Osteoblast (primary cell): Measurements from ENCODE around the gene ST6GALNAC3. TPM values are rescaled to one million over a fixed set of nuclear protein-coding genes. Genes with fewer than 3 reads are reported as not detected.
"Not testable (repeated sequence)": the region's sequence is repeated elsewhere in the genome, so short reads cannot be mapped to it uniquely, and the experiment has no call there.

Source experiments
- DNase-seq: peaks from one replicate; pipeline ENCODE4 v3.0.0; 2011; ENCODE audit warnings: low spot score, mixed read lengths; ENCODE audit not compliant: insufficient read length; ENCODE audit errors: missing footprints
- H2AFZ ChIP-seq: 2 replicates; pipeline ENCODE4 v1.6.0; 2011; ENCODE audit warnings: mild to moderate bottlenecking, low read length
- H3K27ac ChIP-seq: 2 replicates; pipeline ENCODE4 v1.5.1; 2011; ENCODE audit warnings: mild to moderate bottlenecking, low read depth, low read length, moderate library complexity
- H3K27me3 ChIP-seq: 2 replicates; pipeline ENCODE4 v1.6.0; 2012; ENCODE audit warnings: mild to moderate bottlenecking, control low read depth, inconsistent platforms, low read length, moderate library complexity; ENCODE audit not compliant: insufficient read depth
- H3K36me3 ChIP-seq: 2 replicates; pipeline ENCODE4 v1.5.1; 2011; ENCODE audit warnings: mild to moderate bottlenecking, low read length, control low read depth, moderate library complexity; ENCODE audit not compliant: insufficient read depth
- H3K4me1 ChIP-seq: 2 replicates; pipeline ENCODE4 v1.5.1; 2011; ENCODE audit warnings: mild to moderate bottlenecking, low read length, control low read depth, moderate library complexity; ENCODE audit not compliant: insufficient read depth
- H3K4me2 ChIP-seq: 2 replicates; pipeline ENCODE4 v1.6.0; 2011; ENCODE audit warnings: mild to moderate bottlenecking, low read length; ENCODE audit not compliant: insufficient read depth
- H3K4me3 ChIP-seq: fragments of 200-600 bp; sonication (generic); 3 replicates; pipeline ENCODE4 v1.5.1; 2012; ENCODE audit warnings: mild to moderate bottlenecking, low read length, inconsistent platforms; ENCODE audit not compliant: insufficient read depth
- H3K79me2 ChIP-seq: 2 replicates; pipeline ENCODE4 v1.6.0; 2012; ENCODE audit warnings: mild to moderate bottlenecking, low read length, control low read depth, inconsistent platforms; ENCODE audit not compliant: insufficient read depth
- H3K9me3 ChIP-seq: 2 replicates; pipeline ENCODE4 v1.5.1; 2011; ENCODE audit warnings: low read depth, low read length, control low read depth
- H4K20me1 ChIP-seq: 2 replicates; pipeline ENCODE4 v1.6.0; 2012; ENCODE audit warnings: mild to moderate bottlenecking, low read length, control low read depth; ENCODE audit not compliant: insufficient read depth
- total RNA-seq: library from RNA; depleted of rRNA; stranded (reverse); fragments of >200 nt; gene quantifications from 2 replicates; pipeline ENCODE4 v1.2.3, GENCODE V29; 2012
- TF ChIP-seq, protein P1 (sequence below): IDR thresholded peaks from 2 replicates; pipeline ENCODE4 v1.5.1; 2011; ENCODE audit warnings: mild to moderate bottlenecking, low read depth, low read length, moderate library complexity; ENCODE audit errors: extremely low read depth

The ST6GALNAC3 gene
- total RNA-seq, 1 donor, result not detected

DNA sequence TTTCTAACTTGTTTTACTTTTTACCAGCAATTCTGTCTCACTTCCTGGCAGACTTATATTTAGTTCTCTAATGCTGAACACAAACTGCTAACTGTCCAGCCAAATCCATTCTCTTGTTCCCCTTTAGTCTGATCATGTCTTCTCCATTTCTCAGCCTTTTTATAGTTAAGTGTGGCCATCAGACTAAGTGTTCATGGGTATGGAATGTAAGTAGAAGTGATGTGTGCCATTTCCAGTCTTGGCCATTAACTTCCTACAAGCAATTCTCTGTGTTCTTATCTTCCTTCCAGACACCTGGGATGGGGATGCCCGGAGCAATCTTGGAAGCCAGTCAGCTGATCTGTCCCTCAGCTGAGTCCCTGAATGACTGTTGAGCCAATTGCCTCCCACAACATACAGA, 165.8 kb downstream of the ST6GALNAC3 start:
- Histone ChIP-seq H3K79me2 (no peaks in the 10 kb centered on the region), H2AFZ (no peak overlapping the region), H3K9me3 (no peaks in the 10 kb centered on the region), H3K4me3 (no peak overlapping the region), H3K27ac (no peak overlapping the region), H3K36me3 (no peaks in the 10 kb centered on the region), H3K4me1 (no peaks in the 10 kb centered on the region), H3K4me2 (no peak overlapping the region), H3K27me3 (no peaks in the 10 kb centered on the region), H4K20me1 (no peaks in the 10 kb centered on the region)
- no peak for DNase-seq
- TF ChIP-seq, protein P1, sequence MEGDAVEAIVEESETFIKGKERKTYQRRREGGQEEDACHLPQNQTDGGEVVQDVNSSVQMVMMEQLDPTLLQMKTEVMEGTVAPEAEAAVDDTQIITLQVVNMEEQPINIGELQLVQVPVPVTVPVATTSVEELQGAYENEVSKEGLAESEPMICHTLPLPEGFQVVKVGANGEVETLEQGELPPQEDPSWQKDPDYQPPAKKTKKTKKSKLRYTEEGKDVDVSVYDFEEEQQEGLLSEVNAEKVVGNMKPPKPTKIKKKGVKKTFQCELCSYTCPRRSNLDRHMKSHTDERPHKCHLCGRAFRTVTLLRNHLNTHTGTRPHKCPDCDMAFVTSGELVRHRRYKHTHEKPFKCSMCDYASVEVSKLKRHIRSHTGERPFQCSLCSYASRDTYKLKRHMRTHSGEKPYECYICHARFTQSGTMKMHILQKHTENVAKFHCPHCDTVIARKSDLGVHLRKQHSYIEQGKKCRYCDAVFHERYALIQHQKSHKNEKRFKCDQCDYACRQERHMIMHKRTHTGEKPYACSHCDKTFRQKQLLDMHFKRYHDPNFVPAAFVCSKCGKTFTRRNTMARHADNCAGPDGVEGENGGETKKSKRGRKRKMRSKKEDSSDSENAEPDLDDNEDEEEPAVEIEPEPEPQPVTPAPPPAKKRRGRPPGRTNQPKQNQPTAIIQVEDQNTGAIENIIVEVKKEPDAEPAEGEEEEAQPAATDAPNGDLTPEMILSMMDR, result no peak

DNA sequence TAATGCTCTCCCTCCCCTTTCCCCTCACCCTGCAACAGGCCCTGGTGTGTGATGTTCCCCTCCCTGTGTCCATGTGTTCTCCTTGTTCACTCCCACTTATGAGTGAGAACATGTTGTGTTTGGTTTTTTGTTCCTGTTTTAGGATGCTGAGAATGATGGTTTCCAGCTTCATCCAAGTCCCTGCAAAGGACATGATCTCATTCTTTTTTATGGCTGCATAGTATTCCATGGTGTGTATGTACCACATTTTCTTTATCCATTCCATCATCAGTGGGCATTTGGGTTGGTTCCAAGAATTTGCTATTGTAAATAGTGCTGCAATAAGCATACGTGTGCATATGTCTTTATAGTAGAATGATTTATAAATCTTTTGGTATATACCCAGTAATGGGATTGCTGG, 168.0 kb downstream of the ST6GALNAC3 start:
- not testable (repeated sequence) for DNase-seq, H3K4me2 ChIP-seq, H3K9me3 ChIP-seq, H3K27ac ChIP-seq, H3K4me1 ChIP-seq, H3K4me3 ChIP-seq, H3K79me2 ChIP-seq, H4K20me1 ChIP-seq, H3K36me3 ChIP-seq, H3K27me3 ChIP-seq, H2AFZ ChIP-seq

DNA sequence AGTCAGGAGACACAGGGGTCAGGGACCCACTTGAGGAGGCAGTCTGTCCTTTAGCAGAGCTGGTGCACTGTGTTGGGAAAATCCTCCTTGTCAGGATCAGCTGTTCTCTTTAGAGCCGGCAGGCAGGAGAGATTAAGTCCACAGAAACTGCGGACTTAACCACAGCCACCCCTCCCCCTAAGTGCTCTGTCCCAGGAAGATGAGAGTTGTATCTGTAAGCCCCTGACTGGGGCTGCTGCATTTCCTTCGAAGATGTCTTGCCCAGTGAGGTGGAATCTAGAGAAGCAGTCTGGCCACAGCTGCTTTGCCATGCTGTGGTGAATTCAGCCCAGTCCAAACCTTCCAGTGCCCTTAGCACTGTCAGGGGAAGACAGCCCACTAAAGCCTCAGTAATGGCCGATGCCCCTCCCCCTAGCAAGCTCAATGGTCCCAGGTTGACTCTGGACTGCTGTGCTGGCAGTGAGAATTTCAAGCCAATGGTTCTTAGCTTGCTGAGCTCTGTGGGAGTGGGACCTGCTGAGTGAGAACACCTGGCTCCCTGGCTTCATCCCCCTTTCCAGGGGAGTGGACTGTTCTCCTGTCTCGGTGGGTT, 172.8 kb downstream of the ST6GALNAC3 start:
- no peak for DNase-seq
- Histone ChIP-seq H3K4me1 (no peaks in the 10 kb centered on the region), H3K27ac (no peak overlapping the region), H3K4me3 (no peak overlapping the region), H3K9me3 (no peaks in the 10 kb centered on the region), H3K4me2 (no peak overlapping the region), H2AFZ (no peak overlapping the region), H3K36me3 (no peaks in the 10 kb centered on the region), H3K27me3 (no peaks in the 10 kb centered on the region), H3K79me2 (no peaks in the 10 kb centered on the region), H4K20me1 (no peaks in the 10 kb centered on the region)
- TF ChIP-seq, protein P1, result no peak

DNA sequence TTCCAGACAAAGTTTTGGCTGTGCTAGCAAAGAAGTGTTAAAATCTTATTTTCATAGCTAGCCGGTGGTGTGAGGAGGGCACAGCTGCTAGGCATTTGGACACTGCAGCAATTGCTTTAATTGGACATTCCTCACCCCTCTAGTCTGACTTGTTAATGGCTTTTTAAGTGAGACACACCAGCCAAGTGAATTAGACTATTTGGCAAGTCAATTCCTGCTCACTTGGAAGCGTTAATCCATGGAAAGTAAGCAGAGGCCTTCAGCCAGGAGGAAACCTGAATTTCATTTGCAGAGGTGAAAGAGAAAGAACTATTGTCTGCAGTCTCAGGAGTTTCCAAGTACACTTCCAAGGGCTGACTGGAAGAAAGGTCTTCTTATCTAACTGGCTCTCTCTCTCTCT, 175.7 kb downstream of the ST6GALNAC3 start:
- no peak overlapping the region for H2AFZ ChIP-seq
- DNase-seq, result no peak
- no peaks in the 10 kb centered on the region for H3K27me3 ChIP-seq

More for the DNA sequence above, 175.7 kb downstream of the ST6GALNAC3 start:
- no peaks in the 10 kb centered on the region for H3K9me3 ChIP-seq
- no peaks in the 10 kb centered on the region for H3K4me1 ChIP-seq
- no peaks in the 10 kb centered on the region for H3K36me3 ChIP-seq
- no peak overlapping the region for H3K27ac ChIP-seq
- no peak overlapping the region for H3K4me2 ChIP-seq
- no peak overlapping the region for H3K4me3 ChIP-seq
- H3K79me2 ChIP-seq, result no peaks in the 10 kb centered on the region
- no peaks in the 10 kb centered on the region for H4K20me1 ChIP-seq
- TF ChIP-seq, protein P1, result no peak
